Left lobe of liver (tissue), 2 donors: ENCODE measurements around the gene ACBD6. TPM values are rescaled to one million over a fixed set of nuclear protein-coding genes. Genes with fewer than 3 reads are reported as not detected.

ENCODE experiments used
- ATAC-seq: fragments of 200-7000 bp; cut with Tn5 transposase; one replicate; pipeline ENCODE4 v1.9.1; 2020; ENCODE audit warnings: mild to moderate bottlenecking, moderate library complexity
- DNase-seq: peaks from one replicate; pipeline ENCODE4 v3.0.0-alpha.2; 2020; ENCODE audit warnings: low spot score
- total RNA-seq: library from RNA; stranded (reverse); gene quantifications from one replicate; pipeline ENCODE4 v1.2.1, GENCODE V29; 2021
- donor health status: DM: no; HTN: no; CAD: no; lungs with moderate emphysema.
- donor health status: DM: no; HTN: yes; CAD: no.

The ACBD6 gene
- total RNA-seq, 1 donor from 2014 or later = 11.1 TPM

DNA sequence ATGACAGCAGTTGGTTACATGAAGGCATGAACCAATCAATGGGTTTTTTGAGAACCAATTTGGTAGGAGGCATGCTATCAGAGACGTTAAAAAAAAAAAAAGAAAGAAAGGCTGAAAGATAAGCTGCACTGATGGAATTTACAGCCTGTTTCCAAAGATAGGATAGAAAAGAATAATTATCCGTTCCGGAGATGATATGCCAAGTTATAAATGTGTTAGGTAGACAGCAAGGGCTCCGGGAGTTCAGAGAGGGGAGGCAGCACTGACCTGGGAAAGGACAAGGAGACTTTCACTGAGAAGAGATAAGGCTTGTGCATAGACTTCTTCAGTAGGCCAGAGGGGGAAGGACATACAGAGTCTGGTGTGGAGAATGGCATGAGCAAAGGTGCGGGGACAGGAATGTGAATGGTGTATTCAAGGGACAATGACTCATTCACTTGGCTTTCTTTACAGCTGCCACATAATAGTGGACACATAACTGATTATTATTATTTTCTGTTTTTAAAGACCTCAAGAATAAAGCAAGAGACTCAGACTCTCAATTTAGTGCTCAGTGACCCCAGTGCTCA is 24.8 kb upstream of the ACBD6 start:
- DNase-seq (no peak), ATAC-seq (no peak)

DNA sequence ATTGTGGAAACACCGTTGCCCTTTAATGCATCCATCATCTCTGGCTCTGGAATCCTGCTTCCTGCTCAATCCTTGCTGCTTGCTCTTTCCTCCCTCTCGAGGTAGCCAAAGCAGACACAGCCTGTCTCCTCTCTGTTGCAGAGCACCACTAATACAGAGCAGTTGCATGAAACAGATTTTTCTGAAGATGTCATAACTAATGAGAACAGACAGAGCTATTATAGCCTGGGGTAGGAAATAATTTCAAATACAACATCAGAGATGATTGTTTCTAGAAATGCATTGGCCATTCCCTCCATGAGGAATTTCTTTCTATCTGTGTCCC is 23.3 kb upstream of the ACBD6 start:
- DNase-seq = no peak
- no peak for ATAC-seq

DNA sequence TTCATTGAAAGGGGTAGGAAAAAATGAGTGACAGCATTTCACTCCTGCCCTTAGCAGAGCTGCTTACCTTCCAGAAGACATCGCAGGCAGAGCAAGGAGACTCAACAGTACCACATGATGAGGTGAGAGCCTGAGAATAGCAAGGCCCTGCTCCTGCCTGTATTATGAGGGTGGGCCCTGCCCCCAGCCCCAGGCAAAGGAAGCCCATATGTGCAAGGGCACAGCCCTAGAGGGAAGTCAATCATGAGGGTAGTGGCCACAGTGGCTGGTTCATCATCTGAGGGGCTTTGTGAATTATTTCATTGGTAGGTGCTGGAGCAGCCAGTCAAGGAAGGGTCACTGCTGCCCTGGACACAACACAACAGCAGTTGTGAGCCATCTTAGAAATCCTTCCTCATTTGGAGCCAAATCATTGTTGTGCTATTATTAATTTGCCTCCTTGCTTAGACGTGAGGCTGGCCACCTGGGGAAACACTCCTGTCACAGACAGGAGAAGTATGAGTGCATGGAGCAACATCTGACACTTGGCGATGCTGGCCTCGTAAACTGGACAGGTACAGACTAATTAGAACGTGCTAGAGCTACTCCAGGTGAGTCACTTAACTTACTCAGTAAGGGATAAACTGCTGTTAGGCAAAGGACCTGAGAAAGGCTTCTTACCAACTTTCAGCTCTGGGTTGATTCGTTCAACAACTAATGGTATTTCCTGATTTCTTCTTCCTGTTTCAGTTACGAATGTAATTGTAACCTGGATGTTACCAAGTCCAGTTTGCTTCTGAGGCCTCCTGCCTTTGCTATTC is 22.7 kb upstream of the ACBD6 start:
- no peak for ATAC-seq
- no peak for DNase-seq

DNA sequence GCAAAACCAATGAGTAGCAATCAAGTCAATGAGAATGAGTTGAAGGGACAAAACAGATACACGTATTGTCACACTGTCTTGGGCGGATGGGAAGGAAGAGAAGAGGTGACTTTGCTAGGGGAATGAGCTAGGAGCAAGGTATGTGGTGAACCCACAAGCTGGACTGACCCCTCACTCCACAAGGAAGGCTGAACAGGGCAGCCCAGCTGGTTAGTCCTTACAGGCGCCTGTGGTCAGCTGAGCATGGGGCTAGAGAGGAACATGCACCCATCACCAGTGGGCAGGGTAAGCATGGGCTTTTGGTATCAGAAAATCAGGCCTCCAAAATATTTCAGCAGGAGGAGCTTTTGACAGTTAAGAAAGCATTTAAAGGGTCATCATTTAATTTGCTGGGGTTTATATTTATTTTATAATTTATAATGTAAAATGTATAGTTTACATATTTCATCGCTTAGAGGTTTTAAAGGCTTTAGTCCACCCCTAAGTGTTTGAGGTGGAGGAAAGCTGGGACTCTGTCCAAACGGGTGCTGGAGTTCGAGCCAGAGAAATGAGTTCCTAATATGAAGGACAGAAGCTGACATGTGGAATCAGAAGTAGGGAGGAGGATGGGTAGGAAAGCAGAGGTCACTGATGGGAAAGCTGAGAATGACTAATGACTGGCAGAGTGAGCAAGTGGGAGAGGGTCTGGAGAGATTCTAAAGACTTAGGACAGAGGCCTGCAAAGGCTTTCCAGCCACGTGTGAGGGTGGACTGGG is 22.0 kb upstream of the ACBD6 start:
- ATAC-seq = no peak
- no peak for DNase-seq

DNA sequence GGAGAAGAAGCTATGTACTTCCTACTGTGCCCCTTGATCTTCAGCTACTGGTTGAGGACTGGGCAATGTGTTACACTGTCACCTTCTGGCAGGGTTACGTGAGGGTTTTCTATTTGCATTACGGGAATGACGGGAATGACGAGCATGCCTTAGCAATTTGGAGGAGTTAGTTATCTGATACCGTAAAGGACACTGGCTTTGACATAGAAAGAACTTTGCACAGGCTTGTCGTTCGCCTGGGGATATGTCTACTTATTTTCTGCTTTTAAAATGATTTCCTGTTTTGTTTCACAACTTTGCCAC is 19.8 kb upstream of the ACBD6 start:
- DNase-seq = no peak
- no peak for ATAC-seq

DNA sequence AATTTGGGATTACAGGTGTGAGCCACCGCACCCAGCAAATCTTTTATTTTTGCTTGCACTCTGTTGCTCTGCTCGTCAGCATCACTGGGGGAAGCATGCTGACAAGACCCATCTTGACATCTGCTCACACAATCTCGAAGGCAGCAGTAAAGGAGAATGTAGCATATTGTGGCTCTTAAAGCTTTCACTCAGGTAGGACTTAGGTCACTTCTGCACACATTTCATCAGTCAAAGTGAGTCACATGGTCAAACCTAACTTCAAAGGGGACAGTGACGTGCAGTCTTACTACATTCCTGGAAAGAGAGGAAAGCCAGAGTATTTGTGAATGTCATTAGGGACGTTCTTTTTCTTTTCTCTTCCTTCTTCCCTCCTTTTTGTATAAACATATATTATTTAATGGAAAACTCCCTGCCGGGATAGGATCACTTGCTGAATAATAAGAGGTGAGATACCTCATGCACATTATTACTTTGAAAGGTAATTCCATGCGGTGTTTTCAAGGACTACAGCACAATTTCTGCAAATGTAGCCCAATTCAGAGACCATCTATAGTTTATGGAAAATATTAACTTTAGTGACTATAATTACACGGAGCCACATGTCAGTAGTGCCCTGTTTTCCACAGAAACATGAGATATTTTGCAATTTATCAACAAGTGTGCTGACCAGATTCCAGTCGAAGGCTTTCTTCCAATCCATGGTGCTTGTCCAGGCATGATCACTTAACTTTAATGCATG is 19.3 kb upstream of the ACBD6 start:
- DNase-seq = no peak

DNA sequence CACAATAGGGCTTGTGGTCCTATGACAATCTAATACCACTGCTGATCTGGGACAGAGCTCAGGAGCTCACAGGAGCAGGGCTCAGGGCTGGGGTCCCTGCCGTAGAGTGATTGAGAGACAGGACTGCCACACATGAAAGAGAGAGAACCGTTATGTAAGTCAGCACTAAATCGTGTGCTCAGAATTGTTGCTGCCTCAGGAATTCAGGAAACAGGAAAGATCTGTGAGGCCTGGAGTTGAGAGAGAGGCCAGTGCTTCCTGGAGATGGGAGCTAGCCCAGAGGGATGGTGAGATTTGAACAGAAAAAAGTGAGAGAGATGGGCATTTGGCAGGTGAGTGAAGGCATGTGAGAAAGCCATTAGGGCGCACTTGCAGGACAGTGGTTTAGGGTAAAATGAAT is 17.5 kb upstream of the ACBD6 start:
- no peak for ATAC-seq
- DNase-seq = no peak

More for the DNA sequence above, 19.3 kb upstream of the ACBD6 start:
- ATAC-seq = peak; percentile 76

DNA sequence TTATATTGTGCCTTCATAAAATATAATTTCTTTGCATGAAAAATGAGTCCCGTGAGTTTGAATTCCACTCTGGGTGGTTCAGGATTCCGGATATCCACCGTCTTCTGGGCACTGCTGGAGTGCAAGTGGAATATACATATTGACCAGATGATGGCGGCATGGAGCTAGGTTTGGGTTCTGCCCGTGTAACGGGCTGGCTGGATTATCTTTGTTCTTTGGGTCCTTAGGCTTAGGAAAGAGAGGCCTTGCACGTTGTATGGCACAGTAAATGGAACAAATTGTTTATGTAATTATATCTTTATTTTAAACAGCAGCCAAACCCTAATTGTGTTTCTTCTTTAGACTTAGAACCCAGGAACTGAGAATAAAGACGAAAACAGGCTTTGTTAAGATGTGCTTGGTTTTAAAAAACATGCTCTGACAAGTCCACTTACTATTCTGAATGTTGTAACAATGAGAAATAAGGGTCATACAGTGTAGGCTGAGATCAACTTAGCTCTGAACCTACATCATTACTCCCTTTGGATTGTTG is 13.5 kb upstream of the ACBD6 start:
- DNase-seq (peak; percentile 68), ATAC-seq (peak; percentile 100)

DNA sequence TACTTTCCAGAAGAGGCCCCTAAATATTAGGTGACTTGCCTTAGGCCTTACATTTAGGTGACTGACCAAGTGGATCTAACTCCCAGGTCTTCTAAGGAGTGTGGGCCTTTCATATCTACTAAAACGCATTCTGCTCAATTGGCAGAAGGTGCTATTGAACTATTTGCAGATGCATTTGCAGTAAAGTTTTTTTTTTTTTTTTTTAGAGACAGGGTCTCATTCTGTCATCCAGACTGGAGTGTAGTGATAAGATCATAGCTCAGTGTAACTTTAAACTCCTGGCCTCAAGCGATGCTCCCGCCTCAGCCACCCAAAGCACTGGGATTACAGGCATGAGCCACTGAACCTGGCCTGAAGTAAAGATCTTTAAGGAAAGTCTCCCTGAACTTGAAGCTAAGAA is 13.0 kb upstream of the ACBD6 start:
- ATAC-seq = no peak
- no peak for DNase-seq

DNA sequence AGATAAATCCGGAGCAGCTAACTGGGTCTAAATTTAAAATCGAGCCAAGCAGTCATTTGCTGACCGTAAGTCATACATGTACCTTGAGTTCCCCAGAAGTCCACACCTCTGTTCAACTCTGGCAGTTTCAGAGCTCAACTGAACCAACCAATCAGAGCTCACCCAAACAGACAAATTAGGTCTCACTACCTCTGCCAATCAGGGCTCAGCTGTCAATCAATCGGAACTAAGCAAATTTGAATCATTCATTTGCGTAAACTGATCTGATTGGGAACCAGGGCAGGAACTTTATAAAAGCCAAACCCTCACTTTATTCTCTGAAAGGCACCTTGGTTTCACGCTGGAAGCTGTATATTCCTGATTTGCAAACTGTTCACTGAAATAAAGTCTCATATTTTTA is 11.2 kb upstream of the ACBD6 start:
- no peak for ATAC-seq
- no peak for DNase-seq

DNA sequence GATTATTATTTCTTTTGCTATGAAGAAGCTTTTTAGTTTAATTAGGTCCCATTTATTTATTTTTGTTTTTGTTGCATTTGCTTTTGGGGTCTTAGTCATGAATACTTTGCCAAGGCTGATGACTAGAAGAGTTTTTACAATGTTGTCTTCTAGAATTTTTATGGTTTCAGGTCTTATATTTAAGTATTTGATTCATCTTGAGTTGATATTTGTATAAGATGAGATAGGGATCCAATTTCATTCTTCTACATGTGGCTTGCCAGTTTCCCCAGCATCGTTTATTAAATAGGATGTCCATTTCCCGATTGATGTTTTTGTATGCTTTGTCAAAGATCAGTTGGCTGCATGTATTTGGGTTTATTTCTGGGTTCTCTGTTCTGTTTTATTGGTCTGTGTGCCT is 8.5 kb upstream of the ACBD6 start:
- no peak for ATAC-seq
- no peak for DNase-seq

DNA sequence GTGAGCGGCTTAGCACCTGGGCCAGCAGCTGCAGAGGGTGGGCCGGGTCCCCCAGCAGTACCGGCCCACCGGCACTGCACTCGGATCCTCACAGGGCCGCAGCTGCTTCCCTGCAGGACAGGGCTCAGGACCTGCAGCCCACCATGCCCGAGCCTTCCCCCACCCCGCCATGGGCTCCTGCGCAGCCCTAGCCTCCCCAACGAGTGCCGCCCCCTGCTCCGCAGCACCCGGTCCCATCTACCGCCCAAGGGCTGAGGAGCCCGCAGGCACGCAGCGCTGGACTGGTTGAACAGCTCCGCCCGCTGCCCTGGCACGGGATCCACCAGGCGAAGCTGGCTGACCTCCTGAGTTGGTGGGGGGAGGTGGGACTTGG is 6.3 kb upstream of the ACBD6 start:
- DNase-seq (no peak), ATAC-seq (no peak)

DNA sequence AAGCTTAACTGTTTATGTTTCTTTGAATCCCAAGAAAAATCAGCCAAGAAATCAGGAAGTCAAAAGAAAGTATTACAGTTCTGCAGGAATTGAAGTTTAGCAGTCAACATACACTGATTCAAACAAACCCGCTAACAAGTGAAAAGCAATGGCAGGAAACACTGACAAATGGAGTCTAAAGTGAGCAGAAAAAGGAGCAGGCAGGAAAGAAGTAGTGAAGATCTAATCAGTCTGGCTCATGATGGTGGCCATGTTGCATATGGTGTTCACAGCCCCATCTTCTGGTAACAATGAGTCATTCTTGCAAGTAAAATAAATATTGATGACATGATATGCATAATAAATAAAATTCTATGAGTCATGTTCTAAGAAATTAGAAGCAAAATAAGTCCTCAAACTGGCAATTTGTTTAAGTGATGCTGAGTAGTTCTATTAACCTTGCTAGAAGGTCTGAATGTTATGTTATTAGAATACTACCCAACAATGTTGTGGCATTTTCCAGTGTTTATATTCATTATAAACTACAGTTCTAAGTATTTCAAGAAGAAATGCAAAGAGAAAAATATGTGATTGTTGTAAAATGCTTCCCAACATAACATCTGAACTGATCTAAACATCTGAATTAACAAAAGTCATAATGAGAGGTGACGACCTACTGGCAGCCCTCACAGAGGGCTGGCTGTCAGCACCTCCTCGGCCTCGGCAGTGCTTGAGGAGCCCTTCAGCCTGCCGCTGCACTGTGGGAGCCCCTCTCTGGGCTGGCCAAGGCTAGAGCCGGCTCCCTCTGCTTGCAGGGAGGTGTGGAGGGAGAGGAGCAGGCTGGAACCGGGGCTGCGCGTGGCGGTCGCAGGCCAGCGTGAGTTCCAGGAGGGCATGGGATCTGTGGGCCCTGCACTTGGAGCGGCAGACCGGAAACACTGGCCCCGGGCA is 5.7 kb upstream of the ACBD6 start:
- DNase-seq (no peak), ATAC-seq (no peak)

DNA sequence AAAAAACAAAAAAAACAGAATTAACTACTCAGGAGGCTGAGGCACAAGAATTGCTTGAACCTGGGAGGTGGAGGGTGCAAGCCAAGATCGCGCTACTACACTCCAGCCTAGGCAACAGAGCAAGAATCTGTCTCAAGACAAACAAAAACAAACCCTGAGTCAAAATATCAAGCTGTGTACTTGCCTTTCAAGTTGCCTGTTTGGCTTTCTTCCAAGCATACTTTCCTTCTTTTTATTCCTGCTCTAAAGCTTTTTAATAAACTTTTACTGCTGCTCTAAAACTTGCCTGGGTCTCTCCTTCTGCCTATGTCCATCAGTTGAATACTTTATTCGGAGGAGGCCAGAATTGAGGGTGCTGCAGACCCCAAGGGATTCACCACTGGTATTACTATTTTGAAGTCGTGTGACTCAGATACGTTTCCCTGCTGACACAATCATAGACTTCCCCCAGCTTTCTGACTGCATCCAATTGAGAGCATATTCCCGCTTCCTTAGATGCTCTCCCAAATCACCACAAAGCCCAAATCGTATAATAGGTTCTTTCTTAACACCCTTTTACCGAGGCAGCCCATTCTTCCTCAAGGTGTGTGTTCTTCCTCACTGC is 3.5 kb upstream of the ACBD6 start:
- no peak for DNase-seq
- no peak for ATAC-seq

DNA sequence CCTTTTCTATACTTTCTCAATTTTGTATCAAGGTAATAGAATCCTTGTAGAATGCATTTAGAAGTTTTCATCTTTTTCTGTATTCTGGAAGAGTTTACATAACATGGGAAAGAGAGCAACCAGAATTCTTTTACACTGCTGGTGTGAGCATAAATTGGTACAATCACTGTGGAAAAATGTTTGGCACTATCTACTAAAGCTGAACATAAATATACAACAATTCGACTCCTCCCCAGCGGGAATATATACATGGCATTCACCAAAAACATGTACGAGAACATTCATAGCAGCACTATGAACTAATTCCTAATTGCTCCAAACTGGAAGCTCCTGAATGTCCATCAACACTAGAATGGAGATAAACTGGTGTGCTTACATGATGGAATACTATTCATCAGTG is 1.8 kb upstream of the ACBD6 start:
- ATAC-seq = no peak

DNA sequence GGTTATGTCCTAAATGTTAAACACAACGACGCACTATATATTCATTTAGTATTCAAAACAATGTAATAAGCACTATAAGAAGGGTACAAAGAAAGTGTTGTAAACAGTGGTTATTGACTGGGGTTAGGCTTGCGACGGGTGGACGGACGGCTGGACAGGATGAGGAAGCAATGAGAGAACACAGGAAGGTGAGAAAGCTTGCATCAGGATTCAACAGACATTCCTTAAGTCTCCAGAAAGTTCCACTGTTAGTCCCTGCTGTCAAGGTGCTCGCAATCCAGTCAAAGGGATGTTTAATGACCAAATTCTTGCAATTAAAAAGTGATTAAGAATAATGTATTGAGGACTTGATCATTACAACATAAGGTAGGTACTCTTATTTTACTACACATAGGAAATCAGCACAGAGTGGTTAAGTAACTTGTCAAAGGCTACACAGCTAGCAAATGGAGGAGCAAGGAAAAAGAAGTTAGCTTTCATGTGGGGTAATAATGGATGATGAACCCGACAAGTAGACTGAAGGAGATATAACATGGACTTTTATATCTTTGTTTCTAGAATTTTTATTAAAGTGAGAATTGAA is 994 bp upstream of the ACBD6 start:
- DNase-seq (no peak), ATAC-seq (peak; percentile 5)

More for the DNA sequence above, 1.8 kb upstream of the ACBD6 start:
- no peak for DNase-seq

DNA sequence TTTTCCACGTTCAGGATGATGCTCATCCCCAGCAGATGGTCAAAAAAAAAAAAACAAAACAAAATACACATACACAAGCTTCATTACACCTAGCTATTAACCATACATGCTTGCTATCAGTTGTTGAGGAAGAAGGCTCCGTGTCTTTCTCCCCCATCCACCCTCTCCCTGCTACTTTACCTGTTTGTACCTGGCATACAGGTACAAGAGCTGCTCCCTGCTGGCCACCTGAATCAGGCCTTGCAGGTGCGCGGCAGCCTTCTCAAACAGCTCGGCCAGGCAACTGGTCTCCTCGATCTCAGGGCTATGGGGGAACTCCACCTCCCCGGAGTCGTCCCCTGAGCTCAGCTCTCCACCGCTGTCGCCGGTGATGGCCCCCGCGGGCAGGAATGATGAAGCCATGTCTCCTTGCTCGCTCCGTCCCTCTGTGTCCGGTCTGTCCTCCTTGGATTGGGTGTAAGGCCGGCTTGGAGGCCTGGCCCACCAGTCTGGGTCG is 464 bp downstream of the ACBD6 start:
- DNase-seq = no peak
- ATAC-seq = no peak

DNA sequence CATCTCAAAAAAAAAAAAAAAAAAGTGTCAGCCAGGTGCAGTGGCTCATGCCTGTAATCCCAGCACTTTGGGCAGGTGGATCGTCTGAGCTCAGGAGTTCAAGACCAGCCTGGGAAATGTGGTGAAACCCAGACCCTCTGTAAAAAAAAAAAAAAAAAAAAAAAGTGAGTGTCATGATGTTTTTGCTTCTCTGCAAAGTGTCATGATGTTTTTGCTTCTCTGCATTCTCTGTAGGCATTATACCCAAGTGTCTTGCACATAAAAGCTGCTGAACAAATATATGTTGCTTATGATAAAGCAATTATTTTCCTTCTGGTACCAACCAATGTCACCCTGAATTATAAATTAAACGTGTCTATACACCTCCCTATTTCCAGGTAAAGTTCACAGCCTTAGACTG is 1.7 kb downstream of the ACBD6 start:
- ATAC-seq = no peak

DNA sequence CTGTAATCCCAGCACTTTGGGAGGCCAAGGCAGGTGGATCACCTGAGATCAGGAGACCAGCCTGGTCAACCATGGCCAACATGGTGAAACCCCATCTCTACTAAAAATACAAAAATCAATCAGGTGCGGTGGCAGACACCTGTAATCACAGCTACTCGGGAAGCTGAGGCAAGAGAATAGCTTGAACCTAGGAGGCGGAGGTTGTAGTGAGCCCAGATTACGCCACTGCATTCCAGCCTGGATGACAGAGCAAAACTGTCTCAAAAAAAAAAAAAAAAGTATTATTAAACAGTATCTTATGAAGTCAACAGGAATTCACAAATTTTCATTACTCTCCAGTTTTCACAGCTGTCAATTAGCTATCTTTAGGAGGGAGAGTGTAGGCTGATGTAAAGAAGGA is 3.8 kb downstream of the ACBD6 start:
- no peak for ATAC-seq
- DNase-seq = no peak

More for the DNA sequence above, 1.7 kb downstream of the ACBD6 start:
- no peak for DNase-seq
